HCT116 (cell line): ENCODE data around the gene ACADSB. TPM values are rescaled to one million over a fixed set of nuclear protein-coding genes. Genes with fewer than 3 reads are reported as not detected.

Experiments
- ATAC-seq: fragments of 200-7000 bp; cut with Tn5 transposase; 2 replicates; pipeline ENCODE4 v1.9.1; 2020; ENCODE audit warnings: mild to moderate bottlenecking, moderate library complexity
- BruUV-seq: library from RNA; stranded (reverse); fragments of 400-500 nt; replicated peaks from 2 replicates; lab custom pipeline; 2021; lab: Mats Ljungman, UMichigan
- CTCF ChIA-PET: fragments of 300-600 bp; sonication (Branson Sonifier 250); formaldehyde crosslinking; loops from one replicate; lab custom pipeline; 2021; ENCODE audit warnings: antibody characterized with exemption; lab: Charles Lee
- POLR2A ChIA-PET: fragments of 300-600, 350-600 bp; sonication (Branson Sonifier 250); formaldehyde crosslinking; loops from one replicate; lab custom pipeline; 2021; ENCODE audit warnings: antibody characterized with exemption; lab: Charles Lee
- RAD21 ChIA-PET, 2 experiments: fragments of 300-600 bp; sonication (Branson Sonifier 250); formaldehyde crosslinking; loops; one replicate each; lab custom pipeline; 2023; ENCODE audit warnings: low total read pairs in 2 of 2; ENCODE audit not compliant: uncharacterized antibody in 2 of 2, unreplicated experiment in 2 of 2, low non-redundant PET in 1 of 2; lab: Charles Lee
- DNase-seq: peaks from one replicate; pipeline ENCODE4 v3.0.0-alpha.2; 2010; ENCODE audit warnings: low read depth, low spot score
- H2AFZ ChIP-seq: fragments of 200-600 bp; shearing (Covaris generic), sonication (generic); 2 replicates; pipeline ENCODE4 v1.6.1; 2017; ENCODE audit warnings: low read depth, mixed run types, mixed read lengths, antibody characterized with exemption, low read length; ENCODE audit not compliant: poor library complexity, severe bottlenecking
- H3K27ac ChIP-seq: 2 replicates; pipeline ENCODE4 v1.5.1; 2012; ENCODE audit warnings: low read depth, low read length
- H3K27me3 ChIP-seq: fragments of 200-600 bp; sonication (generic); 2 replicates; pipeline ENCODE4 v1.6.1; 2016; ENCODE audit warnings: mixed run types, low read length, mixed read lengths; ENCODE audit not compliant: insufficient read depth
- H3K36me3 ChIP-seq, 2 experiments: fragments of 200-500 bp in 1 of 2; fragments of 200-600 bp in 1 of 2; sonication (Bioruptor generic) in 1 of 2; sonication (generic) in 1 of 2; 2 replicates each; pipeline versions ENCODE4 v1.5.1 to v1.6.1; 2014 to 2016; ENCODE audit warnings: low read length in 2 of 2, inconsistent platforms in 1 of 2, mixed read lengths in 1 of 2, mixed run types in 1 of 2; ENCODE audit not compliant: insufficient read depth in 2 of 2, control insufficient read depth in 1 of 2
- H3K4me1 ChIP-seq, 2 experiments: fragments of 200-600 bp in 1 of 2; sonication (generic) in 1 of 2; 2 replicates each; pipeline versions ENCODE4 v1.5.1 to v1.6.1; 2012 to 2017; ENCODE audit warnings: low read length in 2 of 2, inconsistent platforms in 1 of 2, mild to moderate bottlenecking in 1 of 2, mixed read lengths in 1 of 2, mixed run types in 1 of 2, moderate library complexity in 1 of 2; ENCODE audit not compliant: insufficient read depth in 2 of 2, control insufficient read depth in 1 of 2
- H3K4me2 ChIP-seq: fragments of 200-600 bp; sonication (generic); 2 replicates; pipeline ENCODE4 v1.6.1; 2017; ENCODE audit warnings: mixed run types, low read length, mixed read lengths
- H3K4me3 ChIP-seq, 2 experiments: fragments of 200-600 bp in 1 of 2; sonication (generic) in 1 of 2; replicated peaks in 1 of 2; 2 replicates each; pipeline ENCODE4 v1.5.1; 2011 to 2016; ENCODE audit warnings: low read length in 2 of 2, control low read depth in 1 of 2, low read depth in 1 of 2, mild to moderate bottlenecking in 1 of 2, mixed read lengths in 1 of 2, mixed run types in 1 of 2
- H3K79me2 ChIP-seq: fragments of 200-600 bp; sonication (generic); 2 replicates; pipeline ENCODE4 v1.6.1; 2017; ENCODE audit warnings: mild to moderate bottlenecking, mixed run types, low read length, moderate library complexity, mixed read lengths; ENCODE audit not compliant: insufficient read depth
- H3K9ac ChIP-seq: fragments of 200-600 bp; sonication (generic); 2 replicates; pipeline ENCODE4 v1.6.1; 2016; ENCODE audit warnings: low read length, mixed read lengths
- H3K9me2 ChIP-seq: fragments of 200-600 bp; sonication (generic), shearing (Covaris generic); 2 replicates; pipeline ENCODE4 v1.6.1; 2017; ENCODE audit warnings: mixed run types, mild to moderate bottlenecking, moderate library complexity; ENCODE audit not compliant: insufficient read depth
- H3K9me3 ChIP-seq, 2 experiments: fragments of 200-500 bp in 1 of 2; fragments of 200-600 bp in 1 of 2; sonication (Bioruptor generic) in 1 of 2; sonication (generic) in 1 of 2; 2 replicates each; pipeline ENCODE4 v1.6.1; 2014 to 2017; ENCODE audit warnings: low read length in 2 of 2, mixed read lengths in 2 of 2, inconsistent platforms in 1 of 2, low read depth in 1 of 2, mild to moderate bottlenecking in 1 of 2, mixed run types in 1 of 2, moderate library complexity in 1 of 2; ENCODE audit not compliant: control insufficient read depth in 1 of 2, insufficient read depth in 1 of 2
- H4K20me1 ChIP-seq: fragments of 200-600 bp; sonication (generic), shearing (Covaris generic); 2 replicates; pipeline ENCODE4 v1.6.1; 2017; ENCODE audit warnings: mixed run types, mild to moderate bottlenecking, moderate library complexity; ENCODE audit not compliant: insufficient read depth
- CBX3 ChIP-seq: IDR thresholded peaks from 2 replicates; pipeline ENCODE4 v1.6.1; 2012; ENCODE audit warnings: low read depth
- CEBPB ChIP-seq: IDR thresholded peaks from 2 replicates; pipeline ENCODE4 v1.6.1; 2012; ENCODE audit warnings: low read depth
- CTCF ChIP-seq, 3 experiments: fragments of 200-600 bp in 1 of 3; sonication (generic) in 1 of 3; IDR thresholded peaks in 2 of 3; conservative IDR thresholded peaks in 1 of 3; 2 replicates each; pipeline ENCODE4 v1.5.1; 2012 to 2017; ENCODE audit warnings: low read depth in 2 of 3, low read length in 2 of 3, antibody characterized with exemption in 1 of 3, borderline replicate concordance in 1 of 3, control low read depth in 1 of 3, mild to moderate bottlenecking in 1 of 3, mixed read lengths in 1 of 3, mixed run types in 1 of 3, moderate library complexity in 1 of 3; ENCODE audit not compliant: insufficient read depth in 1 of 3
- ELF1 ChIP-seq: IDR thresholded peaks from 2 replicates; pipeline ENCODE4 v1.6.1; 2012; ENCODE audit warnings: low read depth, borderline replicate concordance
- JUND ChIP-seq: IDR thresholded peaks from 2 replicates; pipeline ENCODE4 v1.6.1; 2012
- POLR2A ChIP-seq: IDR thresholded peaks from 2 replicates; pipeline ENCODE4 v1.7.0; 2011; ENCODE audit warnings: borderline replicate concordance; ENCODE audit not compliant: insufficient read depth, insufficient read length; ENCODE audit errors: extremely low read depth
- RAD21 ChIP-seq: IDR thresholded peaks from 2 replicates; pipeline ENCODE4 v1.6.1; 2012; ENCODE audit warnings: low read depth, mild to moderate bottlenecking
- REST ChIP-seq: IDR thresholded peaks from 2 replicates; pipeline ENCODE4 v1.6.1; 2012; ENCODE audit warnings: low read depth
- SIN3A ChIP-seq: IDR thresholded peaks from 2 replicates; pipeline ENCODE4 v1.6.1; 2012; ENCODE audit warnings: low read depth
- SP1 ChIP-seq: IDR thresholded peaks from 2 replicates; pipeline ENCODE4 v1.6.1; 2012; ENCODE audit warnings: low read depth
- SRF ChIP-seq: IDR thresholded peaks from 2 replicates; pipeline ENCODE4 v1.6.1; 2012; ENCODE audit warnings: low read depth
- TCF7L2 ChIP-seq: IDR thresholded peaks from 2 replicates; pipeline ENCODE4 v1.7.0; 2011; ENCODE audit warnings: borderline replicate concordance, inconsistent platforms; ENCODE audit not compliant: insufficient read depth, insufficient read length; ENCODE audit errors: extremely low read depth
- YY1 ChIP-seq: IDR thresholded peaks from 2 replicates; pipeline ENCODE4 v1.6.1; 2011; ENCODE audit warnings: low read length, low read depth, moderate library complexity, mild to moderate bottlenecking; ENCODE audit not compliant: insufficient replicate concordance; ENCODE audit errors: extremely low read depth
- ZBTB33 ChIP-seq: IDR thresholded peaks from 2 replicates; pipeline ENCODE4 v1.6.1; 2011; ENCODE audit warnings: mild to moderate bottlenecking, low read length, moderate library complexity; ENCODE audit not compliant: insufficient replicate concordance; ENCODE audit errors: extremely low read depth
- ZFX ChIP-seq: fragments of 450-650 bp; IDR thresholded peaks from 2 replicates; pipeline ENCODE4 v1.6.1; 2017
- ZNF274 ChIP-seq: fragments of 200-500 bp; sonication (Bioruptor generic); IDR thresholded peaks from 2 replicates; pipeline ENCODE4 v1.6.1; 2014; ENCODE audit warnings: mild to moderate bottlenecking, low read depth, low read length, inconsistent platforms
- intact Hi-C: fragments of 100-400 bp; cut with micrococcal nuclease; formaldehyde crosslinking; loops from 2 replicates; pipeline ENCODE4 v1.10.0; 2022
- total RNA-seq: library from RNA; stranded (reverse); gene quantifications from one replicate; pipeline ENCODE4 v1.2.1, GENCODE V29; 2021; ENCODE audit not compliant: unreplicated experiment

ACADSB gene
- total RNA-seq, 1 experiment from 2014 or later = 33.3 TPM

- H3K27ac ChIP-seq = no peak overlapping the region
- intact Hi-C loops = no loop called here
- no peaks in the 10 kb centered on the region for H4K20me1 ChIP-seq
- no peak for ATAC-seq
- H3K9me2 ChIP-seq = no peaks in the 10 kb centered on the region
- no peaks in the 10 kb centered on the region for H3K36me3 ChIP-seq
- no peak for DNase-seq
- no peak overlapping the region for H2AFZ ChIP-seq
- ChIA-PET CTCF (no interaction called here), RAD21 (no interaction called here), POLR2A (interaction anchor here (1.1 kb wide), 1 partner anchor 16 kb away, joined by 3 read pairs; no protein-coding TSS in a partner anchor)
- H3K4me1 ChIP-seq = no peaks in the 10 kb centered on the region
- no peak overlapping the region for H3K4me2 ChIP-seq
- H3K9ac ChIP-seq = no peak overlapping the region
- BruUV-seq = no TSS peak
- no peaks in the 10 kb centered on the region for H3K9me3 ChIP-seq
- no peaks in the 10 kb centered on the region for H3K79me2 ChIP-seq
- TF ChIP-seq ELF1 = no peak
- no peak for TF ChIP-seq CBX3
- TF ChIP-seq SRF = no peak
- no peak for TF ChIP-seq ZFX
- TF ChIP-seq REST = no peak
- TF ChIP-seq ZNF274 = no peak
- no peak for TF ChIP-seq JUND
- no peak for TF ChIP-seq RAD21
- TF ChIP-seq TCF7L2 = no peak
- TF ChIP-seq SIN3A = no peak
- TF ChIP-seq CEBPB = no peak
- TF ChIP-seq POLR2A = no peak
- TF ChIP-seq CTCF (IDR thresholded peaks at IDR 0.05 in 2 of 3, conservative IDR thresholded peaks at IDR 0.05 in 1 of 3; ENCODE audit: borderline replicate concordance in 1 of 3, insufficient read depth in 1 of 3, low read depth in 2 of 3, low read length in 2 of 3) = no peak
- TF ChIP-seq ZBTB33 = no peak
- no peak for TF ChIP-seq YY1
- no peak for TF ChIP-seq SP1
- TF ChIP-seq, all 23 proteins: peak for 0
- Histone ChIP-seq H3K4me3 (no peak overlapping the region), H3K27me3 (no peaks in the 10 kb centered on the region)
These were observed 53.1 kb downstream of the ACADSB start for GRCh38 chr10:123061865-123062264.
